ENCODE measurements around the gene DOK7. TPM values are rescaled to one million over a fixed set of nuclear protein-coding genes. Genes with fewer than 3 reads are reported as not detected.
A peak's percentile ranks its signal among the peaks of the same experiment; 100 is the strongest.
"Not testable (repeated sequence)": the region's sequence is repeated elsewhere in the genome, so short reads cannot be mapped to it uniquely, and the experiment has no call there.

The DOK7 gene
- total RNA-seq, 1 donor from 2014 or later: under 0.01 TPM

GRCh38 chr4:3441501-3442459, 21.3 kb upstream of the DOK7 start, which contains the start of gene HGFAC:
Gene HGFAC (plus strand): TSS chr4:3441968. CDS start chr4:3442002, 34 bp downstream.
- no peak for DNase-seq (ENCODE audit: low spot score in 2 of 2)
- no peak for FAIRE-seq

- no peak for FAIRE-seq
These were observed 20.6 kb upstream of the DOK7 start for GRCh38 chr4:3442460-3442958.

DNA sequence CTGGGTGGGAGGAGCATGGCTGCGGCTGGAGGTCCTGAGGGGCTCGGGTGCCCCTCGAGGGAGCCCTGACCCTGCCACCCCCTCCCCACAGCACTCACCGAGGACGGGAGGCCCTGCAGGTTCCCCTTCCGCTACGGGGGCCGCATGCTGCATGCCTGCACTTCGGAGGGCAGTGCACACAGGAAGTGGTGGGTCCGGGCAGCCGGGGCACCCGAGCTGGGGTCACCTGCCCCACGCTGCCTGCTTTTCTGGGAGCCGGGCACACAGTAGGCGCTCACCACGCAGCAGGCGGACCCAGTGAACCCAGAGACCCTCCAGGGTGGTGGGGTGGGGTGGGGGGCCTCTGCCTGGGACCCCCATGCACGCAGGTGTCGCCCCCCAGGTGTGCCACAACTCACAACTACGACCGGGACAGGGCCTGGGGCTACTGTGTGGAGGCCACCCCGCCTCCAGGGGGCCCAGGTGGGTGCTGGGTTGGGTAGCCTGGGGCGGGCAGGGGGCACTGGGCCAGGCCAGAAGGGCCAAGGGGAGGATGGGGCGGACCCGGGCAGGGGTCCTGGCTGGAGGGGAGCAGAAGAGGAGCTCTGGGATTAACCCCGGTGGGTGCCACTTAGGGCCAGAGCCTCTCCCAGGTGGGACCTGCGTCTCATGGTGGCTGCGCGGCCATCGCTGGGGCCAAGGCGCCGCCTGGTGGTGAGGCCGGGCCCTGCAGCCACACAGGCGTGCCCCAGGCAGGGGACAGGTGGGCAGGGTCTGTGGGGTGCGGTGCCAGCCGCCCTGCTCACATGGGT, 20.0 kb upstream of the DOK7 start:
- DNase-seq (ENCODE audit: low spot score in 2 of 2): peak; percentile 84 to 92
- FAIRE-seq: no peak

More at GRCh38 chr4:3442460-3442958, 20.6 kb upstream of the DOK7 start:
- DNase-seq (ENCODE audit: low spot score in 2 of 2): no peak

- no peak for DNase-seq (ENCODE audit: low spot score in 2 of 2)
- no peak for FAIRE-seq
These were observed 19.3 kb upstream of the DOK7 start for GRCh38 chr4:3443750-3444309.

DNA sequence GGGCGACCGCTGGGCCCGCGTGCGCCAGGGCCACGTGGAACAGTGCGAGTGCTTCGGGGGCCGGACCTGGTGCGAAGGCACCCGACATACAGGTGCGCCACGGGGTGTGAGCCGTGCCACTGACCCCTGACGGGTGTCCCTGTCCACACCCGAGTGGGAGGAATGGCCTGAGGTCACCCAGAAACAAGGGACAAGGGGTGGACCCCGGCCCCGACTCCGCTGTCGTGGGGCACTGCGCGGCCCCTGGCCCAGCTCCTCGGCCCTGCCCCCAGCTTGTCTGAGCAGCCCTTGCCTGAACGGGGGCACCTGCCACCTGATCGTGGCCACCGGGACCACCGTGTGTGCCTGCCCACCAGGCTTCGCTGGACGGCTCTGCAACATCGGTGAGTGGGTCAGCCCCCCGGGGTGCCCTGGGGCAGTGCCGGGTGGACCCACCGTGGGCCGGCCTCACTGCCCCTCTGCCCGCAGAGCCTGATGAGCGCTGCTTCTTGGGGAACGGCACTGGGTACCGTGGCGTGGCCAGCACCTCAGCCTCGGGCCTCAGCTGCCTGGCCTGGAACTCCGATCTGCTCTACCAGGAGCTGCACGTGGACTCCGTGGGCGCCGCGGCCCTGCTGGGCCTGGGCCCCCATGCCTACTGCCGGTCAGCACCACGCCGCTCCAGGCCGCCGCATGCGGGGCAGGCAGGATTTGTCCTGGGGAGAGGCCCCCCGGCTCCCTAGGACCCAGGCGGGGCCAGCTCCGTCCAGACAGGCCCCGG, 18.6 kb upstream of the DOK7 start:
- FAIRE-seq: no peak
- DNase-seq (ENCODE audit: low spot score in 2 of 2): no peak

DNA sequence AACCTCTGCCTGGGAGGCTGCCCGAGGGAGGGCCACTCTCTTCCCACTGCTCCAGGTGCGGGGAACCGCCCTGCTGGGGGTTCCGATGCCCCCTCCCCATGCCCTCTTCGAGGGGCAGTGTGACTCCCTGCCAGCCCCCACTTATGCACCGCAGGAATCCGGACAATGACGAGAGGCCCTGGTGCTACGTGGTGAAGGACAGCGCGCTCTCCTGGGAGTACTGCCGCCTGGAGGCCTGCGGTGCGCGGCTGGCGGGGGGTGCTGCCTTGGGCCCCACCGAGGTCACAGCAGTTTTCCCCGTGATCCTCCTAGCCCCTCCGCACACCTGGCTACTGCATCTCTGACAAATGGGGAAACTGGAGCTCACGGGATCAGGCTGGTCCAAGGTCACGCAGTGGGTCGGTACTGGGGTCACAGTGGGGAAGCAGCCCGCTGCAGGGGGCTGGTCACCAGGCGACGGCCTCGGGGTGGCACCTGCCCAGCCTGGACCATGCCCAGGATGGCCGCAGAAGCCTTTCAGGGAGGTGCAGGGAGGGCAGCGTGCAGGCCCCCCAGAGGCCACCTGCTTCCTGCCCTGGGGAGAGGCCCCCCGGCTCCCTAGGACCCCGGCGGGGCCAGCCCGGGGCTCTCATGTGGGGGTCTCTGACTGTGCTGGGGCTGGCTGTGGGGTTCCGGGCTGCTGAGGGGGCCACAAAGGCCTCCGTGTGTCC, 17.8 kb upstream of the DOK7 start:
- DNase-seq (ENCODE audit: low spot score in 2 of 2) (no peak), FAIRE-seq (no peak)

DNA sequence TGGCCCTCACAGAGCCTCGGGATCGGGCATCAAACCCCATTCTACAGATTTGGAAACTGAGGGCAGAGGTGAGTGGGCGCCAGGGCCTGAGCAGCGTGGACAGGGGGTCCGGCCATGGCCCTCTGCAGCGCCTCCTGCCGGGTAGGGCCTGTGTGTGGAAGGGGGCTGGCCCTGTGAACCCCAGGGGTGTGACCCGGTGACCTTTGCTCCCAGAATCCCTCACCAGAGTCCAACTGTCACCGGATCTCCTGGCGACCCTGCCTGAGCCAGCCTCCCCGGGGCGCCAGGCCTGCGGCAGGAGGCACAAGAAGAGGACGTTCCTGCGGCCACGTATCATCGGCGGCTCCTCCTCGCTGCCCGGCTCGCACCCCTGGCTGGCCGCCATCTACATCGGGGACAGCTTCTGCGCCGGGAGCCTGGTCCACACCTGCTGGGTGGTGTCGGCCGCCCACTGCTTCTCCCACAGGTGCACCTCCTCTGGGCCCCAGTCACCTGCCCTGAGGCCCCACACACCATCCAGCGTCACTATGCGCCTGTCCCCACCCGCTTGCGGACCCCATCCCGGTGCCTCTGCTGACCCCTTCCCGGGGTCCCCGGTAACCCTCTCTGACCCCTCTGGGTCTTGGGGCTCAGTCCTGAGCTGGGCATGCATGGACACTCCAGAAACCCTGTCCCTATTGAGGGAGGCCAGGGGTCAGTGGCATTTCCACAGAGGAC, 17.1 kb upstream of the DOK7 start:
- DNase-seq (ENCODE audit: low spot score in 2 of 2) (no peak), FAIRE-seq (no peak)

- DNase-seq (ENCODE audit: low spot score in 2 of 2): no peak
- no peak for FAIRE-seq
These were observed 16.3 kb upstream of the DOK7 start for GRCh38 chr4:3446631-3447320.

DNA sequence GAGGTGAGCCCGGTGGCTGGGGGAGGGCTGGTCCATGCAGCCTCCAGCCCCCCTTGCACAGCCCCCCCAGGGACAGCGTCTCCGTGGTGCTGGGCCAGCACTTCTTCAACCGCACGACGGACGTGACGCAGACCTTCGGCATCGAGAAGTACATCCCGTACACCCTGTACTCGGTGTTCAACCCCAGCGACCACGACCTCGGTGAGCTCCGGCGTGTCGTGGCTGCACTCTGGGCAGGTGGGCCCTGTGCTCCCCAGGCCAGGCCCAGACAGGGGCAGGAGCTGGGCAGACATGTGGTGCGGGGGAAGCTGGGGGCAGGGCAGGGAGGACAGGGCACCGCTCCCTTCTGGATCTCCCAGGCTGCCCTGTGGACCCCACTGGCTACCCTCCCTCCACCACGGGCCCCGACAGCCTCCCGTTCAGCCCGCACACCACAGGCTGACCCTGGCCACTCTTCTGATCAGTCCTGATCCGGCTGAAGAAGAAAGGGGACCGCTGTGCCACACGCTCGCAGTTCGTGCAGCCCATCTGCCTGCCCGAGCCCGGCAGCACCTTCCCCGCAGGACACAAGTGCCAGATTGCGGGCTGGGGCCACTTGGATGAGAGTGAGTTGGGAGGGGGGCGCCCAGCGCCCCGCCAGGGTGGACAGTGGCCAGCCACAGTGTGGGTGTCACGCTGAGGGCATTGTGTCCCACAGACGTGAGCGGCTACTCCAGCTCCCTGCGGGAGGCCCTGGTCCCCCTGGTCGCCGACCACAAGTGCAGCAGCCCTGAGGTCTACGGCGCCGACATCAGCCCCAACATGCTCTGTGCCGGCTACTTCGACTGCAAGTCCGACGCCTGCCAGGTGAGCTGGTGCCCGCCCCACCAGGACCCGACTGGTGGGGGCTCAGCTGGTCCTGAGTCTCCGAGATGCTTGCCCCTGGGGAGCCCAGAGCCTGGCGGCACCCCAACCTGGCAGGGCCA, 15.4 kb upstream of the DOK7 start:
- no peak for FAIRE-seq
- no peak for DNase-seq (ENCODE audit: low spot score in 2 of 2)

GRCh38 chr4:3449047-3449573, 14.0 kb upstream of the DOK7 start:
- no peak for FAIRE-seq
- no peak for DNase-seq (ENCODE audit: low spot score in 2 of 2)

- FAIRE-seq (no peak), DNase-seq (ENCODE audit: low spot score in 2 of 2) (no peak)
These were observed 13.3 kb upstream of the DOK7 start for GRCh38 chr4:3449574-3450534.

DNA sequence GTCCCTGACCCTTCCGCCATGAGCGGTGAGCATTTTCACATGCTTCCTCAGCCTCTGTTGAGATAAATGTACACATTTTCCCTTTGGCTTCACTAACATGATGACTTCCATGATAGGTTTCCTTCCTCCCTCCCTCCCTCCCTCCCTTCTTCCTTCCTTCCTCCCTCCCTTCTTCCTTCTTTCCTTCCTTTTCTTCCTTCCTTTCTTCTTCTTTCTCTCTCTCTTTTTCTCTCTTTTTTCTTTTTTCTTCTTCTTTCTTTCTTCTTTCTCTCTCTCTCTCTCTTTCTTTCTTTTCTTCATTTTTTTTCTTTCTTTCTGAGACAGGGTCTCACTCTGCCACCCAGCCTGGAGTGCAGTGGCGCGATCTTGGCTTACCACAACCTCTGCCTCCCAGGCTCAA, 12.5 kb upstream of the DOK7 start:
- FAIRE-seq: no peak

GRCh38 chr4:3451956-3452355, 11.2 kb upstream of the DOK7 start:
- FAIRE-seq: no peak
- no peak for DNase-seq (ENCODE audit: low spot score in 2 of 2)

More for the DNA sequence above, 12.5 kb upstream of the DOK7 start:
- no peak for DNase-seq (ENCODE audit: low spot score in 2 of 2)

DNA sequence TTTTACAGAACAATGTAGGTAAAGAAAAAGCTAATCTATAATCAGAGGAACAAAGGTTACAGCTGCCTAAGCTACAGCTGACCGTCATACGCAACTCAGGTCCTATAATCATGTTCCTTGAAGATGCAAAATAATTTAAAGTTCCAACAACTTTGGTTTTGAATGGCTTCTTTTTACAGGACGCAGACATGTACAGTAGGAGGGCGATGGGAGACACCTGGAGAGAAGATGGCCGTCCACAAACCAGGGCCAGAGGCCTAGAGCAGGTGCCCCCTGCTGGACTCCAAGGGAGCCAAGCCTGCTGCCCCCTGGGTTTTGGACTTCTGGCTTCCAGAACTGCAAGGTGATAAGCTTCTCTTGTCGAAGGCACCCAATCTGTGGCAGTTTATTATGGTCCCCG, 10.7 kb upstream of the DOK7 start:
- DNase-seq (ENCODE audit: low spot score in 2 of 2): no peak
- no peak for FAIRE-seq

DNA sequence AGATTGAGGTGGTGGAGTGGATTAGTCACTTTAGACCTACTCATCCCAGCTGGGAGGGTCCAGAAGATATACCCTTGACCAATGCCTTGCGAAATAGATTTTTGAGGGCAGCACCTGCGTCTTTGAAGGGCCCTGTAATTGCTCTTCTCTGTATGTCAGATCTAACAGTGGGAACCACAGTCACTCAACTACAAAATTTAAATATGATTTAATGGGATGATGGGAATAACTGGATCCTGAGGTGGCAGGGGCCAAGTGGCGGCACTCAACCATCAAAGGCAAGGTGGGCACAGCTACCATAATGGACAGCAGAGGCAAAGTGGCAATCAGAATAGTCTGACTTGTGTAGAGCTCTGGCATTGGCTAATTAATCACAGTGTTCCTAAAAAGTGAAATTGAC, 7.5 kb upstream of the DOK7 start:
- DNase-seq (ENCODE audit: low spot score in 2 of 2); FAIRE-seq: not testable (repeated sequence)

GRCh38 chr4:3458371-3458770, 4.7 kb upstream of the DOK7 start:
- FAIRE-seq (no peak), DNase-seq (ENCODE audit: low spot score in 2 of 2) (no peak)
